K562 (cell line): ENCODE measurements around the gene PSMC4.

Experiments used
- KLF1 ChIP-seq: fragments of 450-650 bp; IDR thresholded peaks from 2 replicates; pipeline ENCODE4 v1.6.1; 2016; ENCODE audit warnings: missing genetic modification characterization, missing compliant biosample characterization
- TF ChIP-seq, protein P1 (sequence below): sonication (generic); formaldehyde crosslinking; IDR thresholded peaks from 2 replicates; pipeline ENCODE4 v1.9.0; 2022; ENCODE audit warnings: mild to moderate bottlenecking, missing genetic modification reagents
- TF ChIP-seq, protein P2 (sequence below), 3 experiments: IDR thresholded peaks in 2 of 3; conservative IDR thresholded peaks in 1 of 3; 2 replicates each; pipeline ENCODE4 v1.5.1; 2011 to 2012; ENCODE audit warnings: low read length in 3 of 3, mild to moderate bottlenecking in 3 of 3, control low read depth in 2 of 3, improper control_type of control experiment in 1 of 3, inconsistent platforms in 1 of 3, low read depth in 1 of 3, mixed read lengths in 1 of 3, moderate library complexity in 1 of 3; ENCODE audit not compliant: insufficient read depth in 2 of 3

DNA sequence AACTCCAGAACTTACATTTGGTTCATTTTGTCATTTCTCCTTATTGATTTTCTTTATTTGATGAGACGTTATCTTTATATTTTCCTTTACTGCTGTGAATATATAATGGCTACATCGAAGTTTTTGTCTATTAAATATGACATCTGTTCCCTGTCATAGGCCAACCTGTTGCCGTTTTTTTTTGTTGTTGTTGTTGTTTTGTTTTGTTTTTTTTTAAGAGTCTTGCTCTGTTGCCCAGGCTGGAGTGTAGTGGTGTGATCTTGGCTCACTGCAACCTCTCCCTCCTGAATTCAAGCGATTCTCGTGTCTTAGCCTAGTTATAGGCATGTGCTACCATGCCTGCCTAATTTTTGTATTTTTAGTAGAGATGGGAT lies 55.6 kb downstream of the PSMC4 start:
- TF ChIP-seq, protein P1, sequence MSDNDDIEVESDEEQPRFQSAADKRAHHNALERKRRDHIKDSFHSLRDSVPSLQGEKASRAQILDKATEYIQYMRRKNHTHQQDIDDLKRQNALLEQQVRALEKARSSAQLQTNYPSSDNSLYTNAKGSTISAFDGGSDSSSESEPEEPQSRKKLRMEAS (CRISPR knock-in tag) = no peak
- TF ChIP-seq, protein P2, sequence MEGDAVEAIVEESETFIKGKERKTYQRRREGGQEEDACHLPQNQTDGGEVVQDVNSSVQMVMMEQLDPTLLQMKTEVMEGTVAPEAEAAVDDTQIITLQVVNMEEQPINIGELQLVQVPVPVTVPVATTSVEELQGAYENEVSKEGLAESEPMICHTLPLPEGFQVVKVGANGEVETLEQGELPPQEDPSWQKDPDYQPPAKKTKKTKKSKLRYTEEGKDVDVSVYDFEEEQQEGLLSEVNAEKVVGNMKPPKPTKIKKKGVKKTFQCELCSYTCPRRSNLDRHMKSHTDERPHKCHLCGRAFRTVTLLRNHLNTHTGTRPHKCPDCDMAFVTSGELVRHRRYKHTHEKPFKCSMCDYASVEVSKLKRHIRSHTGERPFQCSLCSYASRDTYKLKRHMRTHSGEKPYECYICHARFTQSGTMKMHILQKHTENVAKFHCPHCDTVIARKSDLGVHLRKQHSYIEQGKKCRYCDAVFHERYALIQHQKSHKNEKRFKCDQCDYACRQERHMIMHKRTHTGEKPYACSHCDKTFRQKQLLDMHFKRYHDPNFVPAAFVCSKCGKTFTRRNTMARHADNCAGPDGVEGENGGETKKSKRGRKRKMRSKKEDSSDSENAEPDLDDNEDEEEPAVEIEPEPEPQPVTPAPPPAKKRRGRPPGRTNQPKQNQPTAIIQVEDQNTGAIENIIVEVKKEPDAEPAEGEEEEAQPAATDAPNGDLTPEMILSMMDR (IDR thresholded peaks at IDR 0.05 in 2 of 3, conservative IDR thresholded peaks at IDR 0.05 in 1 of 3; ENCODE audit: insufficient read depth in 2 of 3, low read depth in 1 of 3, low read length in 3 of 3) = no peak
- TF ChIP-seq KLF1 = no peak
